Heart left ventricle (tissue), 16 donors: Measurements from ENCODE around the gene BICRA. TPM values are rescaled to one million over a fixed set of nuclear protein-coding genes. Genes with fewer than 3 reads are reported as not detected.

Experiments
- ATAC-seq, 4 donors: fragments of 200-7000 bp; cut with Tn5 transposase; one replicate each; pipeline ENCODE4 v1.9.1; 2020 to 2022; ENCODE audit warnings: moderate library complexity in 4 of 4, mild to moderate bottlenecking in 3 of 4, moderate number of reproducible peaks in 1 of 4
- DNase-seq, 5 donors: peaks; one replicate each; pipeline ENCODE4 v3.0.0-alpha.2; 2020
- H3K27ac ChIP-seq, 12 donors: fragments of 200-600 bp; sonication (generic) in 4 of 12; one replicate each; pipeline versions ENCODE4 v1.5.0 to v1.8.0; 2016 to 2022; ENCODE audit warnings: mild to moderate bottlenecking in 2 of 12
- H3K27me3 ChIP-seq, 9 donors: fragments of 200-600 bp; sonication (generic) in 2 of 9; one replicate each; pipeline versions ENCODE4 v1.5.1 to v1.8.0; 2016 to 2022; ENCODE audit warnings: mild to moderate bottlenecking in 3 of 9
- H3K36me3 ChIP-seq, 9 donors: fragments of 200-600 bp; sonication (generic) in 2 of 9; one replicate each; pipeline versions ENCODE4 v1.5.0 to v1.8.0; 2018 to 2022; ENCODE audit warnings: mild to moderate bottlenecking in 2 of 9
- H3K4me1 ChIP-seq, 12 donors: fragments of 200-600 bp; sonication (generic) in 4 of 12; one replicate each; pipeline versions ENCODE4 v1.5.0 to v1.8.0; 2016 to 2022; ENCODE audit warnings: mild to moderate bottlenecking in 3 of 12
- H3K4me3 ChIP-seq, 12 donors: fragments of 200-600 bp; sonication (generic) in 4 of 12; one replicate each; pipeline versions ENCODE4 v1.5.0 to v1.8.0; 2017 to 2022; ENCODE audit warnings: mild to moderate bottlenecking in 9 of 12, moderate library complexity in 4 of 12
- H3K9me3 ChIP-seq, 12 donors: fragments of 200-600 bp; sonication (generic) in 4 of 12; one replicate each; pipeline versions ENCODE4 v1.5.0 to v1.8.0; 2016 to 2022; ENCODE audit warnings: mild to moderate bottlenecking in 1 of 12
- POLR2A ChIP-seq, 2 donors: fragments of 450-650 bp; IDR thresholded peaks; one replicate each; pipeline ENCODE4 v1.6.1; 2017; ENCODE audit warnings: antibody characterized with exemption in 2 of 2, mild to moderate bottlenecking in 2 of 2, moderate library complexity in 2 of 2
- WGBS, 4 donors: extraction: QIAGEN DNeasy Blood & Tissue Kit in 2 of 4; methylation state at CpG; one replicate each; pipeline versions ENCODE4 v1.1.5 to v1.1.7; 2013 to 2018; 5-methylcytosine and 5-hydroxymethylcytosine counted together
- intact Hi-C, 10 donors: fragments of 100-400 bp; cut with DNase I; formaldehyde crosslinking; loops; one replicate each; pipeline versions ENCODE4 v1.11.1 to v1.14.2; 2022
- polyA plus RNA-seq, 2 donors: library from polyadenylated mRNA; stranded (reverse); fragments of 200-250 nt; gene quantifications; one replicate each; pipeline ENCODE4 v1.2.3, GENCODE V29; 2013
- total RNA-seq, 9 donors: library from RNA; depleted of rRNA in 2 of 9; stranded (reverse); fragments of >200 nt in 2 of 9; fragmentation: NEBNext Ultra II Directional in 3 of 9; extraction: Animal tissue kit (Norgen Biotek cat#: 25700) in 3 of 9; gene quantifications; one replicate each; pipeline versions ENCODE4 v1.1.0 to v1.2.4, GENCODE V29; 2016 to 2023
- TF ChIP-seq, protein P1 (sequence below), 12 donors: fragments of 200-600 bp; sonication (generic) in 4 of 12; IDR thresholded peaks; one replicate each; pipeline versions ENCODE4 v1.5.0 to v1.8.0; 2018 to 2022; ENCODE audit warnings: antibody characterized with exemption in 12 of 12, mild to moderate bottlenecking in 5 of 12
- donor health status: ischemic (EF 13 %, LVEDD 7.1; RV severe dilation, severe dysfunction).
- donor health status: healthy with polysubstance abuse.
- donor health status: DM: no; HTN: yes; CAD: no.
- donor health status: DM: no; HTN: no; CAD: no.
- donor health status: ischemic (EF 25% LVEDD 6.9; RV normal size, moderate dysfunction).
- donor health status: ischemic (EF 25% LVEDD 5.7; RV mildly dilated, moderate dysfunction).
- donor health status: healthy.
- donor health status: DM: yes; HTN: yes; CAD: no.
- donor health status: ischemic (EF 35%, LVEDD 5.7; RV mildly dilated, moderate dysfunction).
- donor health status: nonischemic (EF 11% LVEDD 7.7; RV severe dilation, severe dysfunction).
- donor health status: DM: yes; HTN: yes; CAD: no.
- donor health status: PGD.
- donor health status: ischemic (EF 29% LVEDD 5.4; RV normal size, mild dysfunction).
- donor health status: nonischemic (EF 23%, LVEDD 6.1; RV moderate dilation, normal function).

The BICRA gene
- total and polyA plus RNA-seq, 11 donors: 5.3 to 14.5 (median 8.5) TPM

DNA sequence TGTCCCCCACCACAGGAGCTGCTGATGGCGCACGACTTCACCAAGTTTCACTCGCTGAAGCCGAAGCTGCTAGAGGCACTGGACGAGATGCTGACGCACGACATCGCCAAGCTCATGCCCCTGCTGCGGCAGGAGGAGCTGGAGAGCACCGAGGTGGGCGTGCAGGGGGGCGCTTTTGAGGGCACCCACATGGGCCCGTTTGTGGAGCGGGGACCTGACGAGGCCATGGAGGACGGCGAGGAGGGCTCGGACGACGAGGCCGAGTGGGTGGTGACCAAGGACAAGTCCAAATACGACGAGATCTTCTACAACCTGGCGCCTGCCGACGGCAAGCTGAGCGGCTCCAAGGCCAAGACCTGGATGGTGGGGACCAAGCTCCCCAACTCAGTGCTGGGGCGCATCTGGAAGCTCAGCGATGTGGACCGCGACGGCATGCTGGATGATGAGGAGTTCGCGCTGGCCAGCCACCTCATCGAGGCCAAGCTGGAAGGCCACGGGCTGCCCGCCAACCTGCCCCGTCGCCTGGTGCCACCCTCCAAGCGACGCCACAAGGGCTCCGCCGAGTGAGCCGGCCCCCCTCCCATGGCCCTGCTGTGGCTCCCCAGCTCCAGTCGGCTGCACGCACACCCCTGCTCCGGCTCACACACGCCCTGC, 132.1 kb downstream of the BICRA start:
- no peak for ATAC-seq
- TF ChIP-seq, protein P1, sequence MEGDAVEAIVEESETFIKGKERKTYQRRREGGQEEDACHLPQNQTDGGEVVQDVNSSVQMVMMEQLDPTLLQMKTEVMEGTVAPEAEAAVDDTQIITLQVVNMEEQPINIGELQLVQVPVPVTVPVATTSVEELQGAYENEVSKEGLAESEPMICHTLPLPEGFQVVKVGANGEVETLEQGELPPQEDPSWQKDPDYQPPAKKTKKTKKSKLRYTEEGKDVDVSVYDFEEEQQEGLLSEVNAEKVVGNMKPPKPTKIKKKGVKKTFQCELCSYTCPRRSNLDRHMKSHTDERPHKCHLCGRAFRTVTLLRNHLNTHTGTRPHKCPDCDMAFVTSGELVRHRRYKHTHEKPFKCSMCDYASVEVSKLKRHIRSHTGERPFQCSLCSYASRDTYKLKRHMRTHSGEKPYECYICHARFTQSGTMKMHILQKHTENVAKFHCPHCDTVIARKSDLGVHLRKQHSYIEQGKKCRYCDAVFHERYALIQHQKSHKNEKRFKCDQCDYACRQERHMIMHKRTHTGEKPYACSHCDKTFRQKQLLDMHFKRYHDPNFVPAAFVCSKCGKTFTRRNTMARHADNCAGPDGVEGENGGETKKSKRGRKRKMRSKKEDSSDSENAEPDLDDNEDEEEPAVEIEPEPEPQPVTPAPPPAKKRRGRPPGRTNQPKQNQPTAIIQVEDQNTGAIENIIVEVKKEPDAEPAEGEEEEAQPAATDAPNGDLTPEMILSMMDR (IDR thresholded peaks at IDR 0.05): no peak
- no peak for TF ChIP-seq POLR2A (IDR thresholded peaks at IDR 0.05)
- Histone ChIP-seq H3K9me3 (no peaks in the 10 kb centered on the region), H3K4me3 (no peak overlapping the region), H3K36me3 (peaks cover 0 to 59% (median 45%) of the 10 kb centered on the region in 9 donors), H3K4me1 (peaks cover 0 to 37% (median 27%) of the 10 kb centered on the region in 12 donors), H3K27ac (peak overlapping the region in 2 of 12 donors; percentile 95 to 96), H3K27me3 (no peaks in the 10 kb centered on the region)
- WGBS, 4 donors: 89 to 91% (median 89%) methylated on average over 45 to 48 of the region's 48 CpGs
- intact Hi-C loops: no loop called here
- DNase-seq: no peak

DNA sequence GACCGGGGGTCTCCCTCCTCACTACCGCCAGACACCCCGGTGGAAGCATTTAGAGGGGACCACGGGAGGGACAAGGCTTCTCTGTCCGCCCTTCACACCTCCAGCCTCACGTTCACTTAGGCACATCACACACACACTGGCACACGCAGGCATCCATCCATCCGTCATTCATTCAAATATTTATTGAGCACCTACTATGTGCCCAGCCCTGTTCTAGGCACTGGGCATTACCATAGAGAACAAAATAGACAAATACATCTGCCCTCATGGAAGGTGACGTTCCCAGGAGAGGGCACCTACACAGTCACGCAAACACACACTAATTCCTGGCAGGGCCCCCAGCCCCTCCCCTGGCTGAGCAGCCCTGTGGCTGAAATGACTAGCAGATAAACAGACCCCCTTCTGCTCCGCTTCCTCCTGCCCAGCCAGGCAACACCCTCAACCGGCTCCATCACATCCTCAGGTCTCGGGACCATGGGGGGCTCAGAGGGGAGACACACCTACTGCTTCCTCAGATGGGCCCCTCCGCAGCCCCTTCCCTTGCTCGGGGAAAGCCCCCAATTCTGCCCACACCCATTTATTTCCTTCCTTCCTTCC, 132.7 kb downstream of the BICRA start:
- Histone ChIP-seq H3K36me3 (peaks cover 0 to 54% (median 38%) of the 10 kb centered on the region in 9 donors), H3K4me1 (peaks cover 0 to 43% (median 33%) of the 10 kb centered on the region in 12 donors), H3K9me3 (no peaks in the 10 kb centered on the region), H3K27me3 (no peaks in the 10 kb centered on the region), H3K27ac (peak overlapping the region; percentile 75 to 99 (median 94)), H3K4me3 (no peak overlapping the region)
- intact Hi-C loops: loop anchor here in 3 of 10 donors (2.0 kb wide), 3 partner anchors 23 to 29 kb away; partner anchors contain the start of gene EHD2 (in 1 of the 3)
- WGBS, 4 donors: 75 to 80% (median 76%) methylated on average over 14 to 15 of the region's 15 CpGs
- ATAC-seq (no peak), DNase-seq (no peak)
- no peak for TF ChIP-seq POLR2A (IDR thresholded peaks at IDR 0.05)
- TF ChIP-seq, protein P1 (IDR thresholded peaks at IDR 0.05): no peak

DNA sequence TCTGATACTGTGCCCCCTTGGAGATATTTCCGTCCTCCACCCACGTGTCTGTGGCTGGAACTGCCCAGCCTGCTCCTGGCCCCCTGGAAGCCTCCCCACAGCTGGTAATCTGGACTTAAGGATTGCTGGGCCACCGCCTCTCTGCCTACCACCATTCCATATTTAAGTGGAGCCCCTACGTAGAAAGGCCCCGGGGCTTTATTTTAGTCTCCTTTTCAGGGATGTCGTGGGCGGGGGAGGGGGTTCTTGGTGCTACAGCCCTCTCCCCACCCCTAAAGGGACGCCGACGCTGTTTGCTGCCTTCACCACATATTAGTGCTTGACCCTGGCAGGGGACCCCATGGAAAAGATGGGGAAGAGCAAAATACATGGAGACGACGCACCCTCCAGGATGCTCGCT, 133.7 kb downstream of the BICRA start:
- 15 to 27% (median 18%) methylated on average over 8 to 13 of the region's 13 CpGs for WGBS, 4 donors

More for the DNA sequence above, 133.7 kb downstream of the BICRA start:
- Histone ChIP-seq H3K36me3 (peaks cover 0 to 57% (median 45%) of the 10 kb centered on the region in 9 donors), H3K9me3 (no peaks in the 10 kb centered on the region), H3K4me3 (peak overlapping the region in 9 of 12 donors; percentile 40 to 63 (median 49)), H3K4me1 (peaks cover 0 to 49% (median 37%) of the 10 kb centered on the region in 12 donors), H3K27me3 (no peaks in the 10 kb centered on the region), H3K27ac (peak overlapping the region; percentile 75 to 99 (median 94))
- DNase-seq: peak in 1 of 5 donors; percentile 40
- TF ChIP-seq, protein P1 (IDR thresholded peaks at IDR 0.05): no peak
- TF ChIP-seq POLR2A (IDR thresholded peaks at IDR 0.05): no peak
- intact Hi-C loops: loop anchor here in 8 of 10 donors (1.0 to 2.0 kb wide), 4 partner anchors 24 to 30 kb away; partner anchors contain the start of gene EHD2 (in 6 of the 8)
- peak in 1 of 4 donors; percentile 0 for ATAC-seq
